Fibroblast of lung (primary cell): ENCODE measurements around the gene CSPG5. TPM values are rescaled to one million over a fixed set of nuclear protein-coding genes. Genes with fewer than 3 reads are reported as not detected.
A peak's percentile ranks its signal among the peaks of the same experiment; 100 is the strongest.

Experiments used
- DNase-seq, 2 donors: peaks; one replicate each; pipeline versions ENCODE4 v3.0.0 to v3.0.0-alpha.2; 2010; ENCODE audit warnings: low read depth in 2 of 2
- H2AFZ ChIP-seq: 2 replicates; pipeline ENCODE4 v1.5.1; 2012; ENCODE audit warnings: low read length, control low read depth, inconsistent platforms
- H3K27ac ChIP-seq: 2 replicates; pipeline ENCODE4 v1.5.1; 2011; ENCODE audit warnings: low read length, control low read depth; ENCODE audit not compliant: insufficient read depth
- H3K27me3 ChIP-seq: 2 replicates; pipeline ENCODE4 v1.5.1; 2011; ENCODE audit warnings: mild to moderate bottlenecking, low read length; ENCODE audit not compliant: control insufficient read depth, insufficient read depth
- H3K36me3 ChIP-seq: 2 replicates; pipeline ENCODE4 v1.5.1; 2011; ENCODE audit warnings: low read length; ENCODE audit not compliant: control insufficient read depth, insufficient read depth
- H3K4me1 ChIP-seq: 2 replicates; pipeline ENCODE4 v1.5.1; 2011; ENCODE audit warnings: low read length; ENCODE audit not compliant: control insufficient read depth, insufficient read depth; ENCODE audit errors: extremely low read depth
- H3K4me2 ChIP-seq: 2 replicates; pipeline ENCODE4 v1.5.1; 2011; ENCODE audit warnings: low read length, control low read depth; ENCODE audit not compliant: insufficient read depth; ENCODE audit errors: extremely low read depth
- H3K4me3 ChIP-seq, 4 experiments: fragments of 200-600 bp in 1 of 4; sonication (generic) in 1 of 4; replicated peaks in 1 of 4; 2 replicates each; pipeline ENCODE4 v1.5.1; 2011 to 2016; ENCODE audit warnings: low read length in 4 of 4, low read depth in 3 of 4, mild to moderate bottlenecking in 3 of 4, control low read depth in 2 of 4, inconsistent platforms in 1 of 4, mixed read lengths in 1 of 4; ENCODE audit not compliant: insufficient read depth in 1 of 4; ENCODE audit errors: control extremely low read depth in 1 of 4
- H3K79me2 ChIP-seq: 2 replicates; pipeline ENCODE4 v1.5.1; 2012; ENCODE audit warnings: mild to moderate bottlenecking, low read length, inconsistent platforms; ENCODE audit not compliant: control insufficient read depth, insufficient read depth
- H3K9ac ChIP-seq: 2 replicates; pipeline ENCODE4 v1.5.1; 2011; ENCODE audit warnings: mild to moderate bottlenecking, low read length, control low read depth; ENCODE audit not compliant: insufficient read depth
- H3K9me3 ChIP-seq: 2 replicates; pipeline ENCODE4 v1.5.1; 2012; ENCODE audit warnings: low read depth, low read length; ENCODE audit not compliant: control insufficient read depth, insufficient read depth
- H4K20me1 ChIP-seq: 2 replicates; pipeline ENCODE4 v1.5.1; 2011; ENCODE audit warnings: low read length; ENCODE audit not compliant: control insufficient read depth, insufficient read depth; ENCODE audit errors: extremely low read depth
- EZH2 ChIP-seq: IDR thresholded peaks from 2 replicates; pipeline ENCODE4 v1.5.1; 2012; ENCODE audit warnings: low read length, control low read depth, mild to moderate bottlenecking; ENCODE audit errors: missing control alignments
- polyA minus RNA-seq: library from RNA; depleted of rRNA, polyadenylated mRNA; stranded (reverse); fragments of >200 nt; gene quantifications from 2 replicates; pipeline ENCODE4 v1.2.3, GENCODE V29; 2011; ENCODE audit warnings: low replicate concordance
- polyA plus RNA-seq, 2 donors: library from polyadenylated mRNA; depleted of rRNA in 1 of 2; stranded (reverse) in 1 of 2; unstranded in 1 of 2; fragments of >200 nt; gene quantifications; 2 replicates each; pipeline ENCODE4 v1.2.1, GENCODE V29; 2011 to 2012; ENCODE audit warnings: missing spikeins in 1 of 2
- total RNA-seq: library from RNA; depleted of rRNA; stranded (reverse); fragments of >200 nt; gene quantifications from 2 replicates; pipeline ENCODE4 v1.2.1, GENCODE V29; 2014
- TF ChIP-seq, protein P1 (sequence below), 2 donors: IDR thresholded peaks in 1 of 2; conservative IDR thresholded peaks in 1 of 2; 1 replicate in 1 of 2; 2 replicates in 1 of 2; pipeline ENCODE4 v1.5.1; 2011 to 2012; ENCODE audit warnings: low read length in 2 of 2, control low read depth in 1 of 2, inconsistent platforms in 1 of 2, low read depth in 1 of 2, mild to moderate bottlenecking in 1 of 2

Gene CSPG5, protein sequence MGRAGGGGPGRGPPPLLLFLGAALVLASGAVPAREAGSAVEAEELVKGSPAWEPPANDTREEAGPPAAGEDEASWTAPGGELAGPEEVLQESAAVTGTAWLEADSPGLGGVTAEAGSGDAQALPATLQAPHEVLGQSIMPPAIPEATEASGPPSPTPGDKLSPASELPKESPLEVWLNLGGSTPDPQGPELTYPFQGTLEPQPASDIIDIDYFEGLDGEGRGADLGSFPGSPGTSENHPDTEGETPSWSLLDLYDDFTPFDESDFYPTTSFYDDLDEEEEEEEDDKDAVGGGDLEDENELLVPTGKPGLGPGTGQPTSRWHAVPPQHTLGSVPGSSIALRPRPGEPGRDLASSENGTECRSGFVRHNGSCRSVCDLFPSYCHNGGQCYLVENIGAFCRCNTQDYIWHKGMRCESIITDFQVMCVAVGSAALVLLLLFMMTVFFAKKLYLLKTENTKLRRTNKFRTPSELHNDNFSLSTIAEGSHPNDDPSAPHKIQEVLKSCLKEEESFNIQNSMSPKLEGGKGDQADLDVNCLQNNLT
- total RNA-seq (under 0.01 and 0.17 TPM in 2 replicates), polyA plus RNA-seq (0.02 TPM in 1 of 2 replicates, not detected in the other), polyA minus RNA-seq (not detected in 2 replicates)
- 0.18 TPM in 1 of 2 replicates, not detected in the other for polyA plus RNA-seq (2012)

- no peak within 1 kb of the TSS for H3K9ac ChIP-seq
- H3K79me2 ChIP-seq: no peaks in the 10 kb centered on the region
- H3K36me3 ChIP-seq: no peaks in the 10 kb centered on the region
- H3K9me3 ChIP-seq: no peaks in the 10 kb centered on the region
- peak within 1 kb of the TSS in 3 of 4 experiments; percentile 15 to 56 (median 47) for H3K4me3 ChIP-seq
- peak within 1 kb of the TSS; percentile 46 for H2AFZ ChIP-seq
- no peak within 1 kb of the TSS for H3K27ac ChIP-seq
- peak within 1 kb of the TSS; percentile 71 for H3K4me2 ChIP-seq
- no peak for DNase-seq
- no peaks in the 10 kb centered on the region for H4K20me1 ChIP-seq
- TF ChIP-seq, protein P1, sequence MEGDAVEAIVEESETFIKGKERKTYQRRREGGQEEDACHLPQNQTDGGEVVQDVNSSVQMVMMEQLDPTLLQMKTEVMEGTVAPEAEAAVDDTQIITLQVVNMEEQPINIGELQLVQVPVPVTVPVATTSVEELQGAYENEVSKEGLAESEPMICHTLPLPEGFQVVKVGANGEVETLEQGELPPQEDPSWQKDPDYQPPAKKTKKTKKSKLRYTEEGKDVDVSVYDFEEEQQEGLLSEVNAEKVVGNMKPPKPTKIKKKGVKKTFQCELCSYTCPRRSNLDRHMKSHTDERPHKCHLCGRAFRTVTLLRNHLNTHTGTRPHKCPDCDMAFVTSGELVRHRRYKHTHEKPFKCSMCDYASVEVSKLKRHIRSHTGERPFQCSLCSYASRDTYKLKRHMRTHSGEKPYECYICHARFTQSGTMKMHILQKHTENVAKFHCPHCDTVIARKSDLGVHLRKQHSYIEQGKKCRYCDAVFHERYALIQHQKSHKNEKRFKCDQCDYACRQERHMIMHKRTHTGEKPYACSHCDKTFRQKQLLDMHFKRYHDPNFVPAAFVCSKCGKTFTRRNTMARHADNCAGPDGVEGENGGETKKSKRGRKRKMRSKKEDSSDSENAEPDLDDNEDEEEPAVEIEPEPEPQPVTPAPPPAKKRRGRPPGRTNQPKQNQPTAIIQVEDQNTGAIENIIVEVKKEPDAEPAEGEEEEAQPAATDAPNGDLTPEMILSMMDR (conservative IDR thresholded peaks at IDR 0.05 in 1 of 2, IDR thresholded peaks at IDR 0.05 in 1 of 2; ENCODE audit: low read depth in 1 of 2, low read length in 2 of 2): no peak
- peak; percentile 84 for TF ChIP-seq EZH2
- no peaks in the 10 kb centered on the region for H3K4me1 ChIP-seq
- peaks cover 12% of the 10 kb centered on the region for H3K27me3 ChIP-seq
Observed at GRCh38 chr3:47578691-47579632, at the start of gene CSPG5. Gene CSPG5, minus strand, starts transcription at chr3:47578865. Its CDS starts 172 bp downstream, at chr3:47578693.

DNA sequence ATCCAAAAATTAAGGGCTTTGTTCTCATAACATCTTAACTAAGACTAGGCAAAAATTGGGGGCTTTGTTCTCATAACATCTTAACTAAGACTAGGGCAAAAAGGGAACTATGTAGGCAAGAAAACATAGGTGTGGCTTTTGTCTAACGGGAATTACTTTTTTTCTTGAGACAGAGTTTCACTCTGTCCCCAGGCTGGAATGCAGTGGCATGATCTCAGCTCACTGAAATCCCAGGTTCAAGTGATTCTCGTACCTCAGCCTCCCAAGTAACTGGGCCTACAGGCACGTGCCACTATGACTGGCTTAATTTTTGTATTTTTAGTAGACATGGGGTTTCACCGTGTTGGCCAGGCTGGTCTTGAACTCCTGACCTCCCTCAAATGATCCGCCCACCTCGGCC is 49.8 kb upstream of the CSPG5 start:
- DNase-seq: no peak
- no peaks in the 10 kb centered on the region for H3K79me2 ChIP-seq

More for the DNA sequence above, 49.8 kb upstream of the CSPG5 start:
- Histone ChIP-seq H3K9ac (no peak overlapping the region), H3K9me3 (no peaks in the 10 kb centered on the region), H3K4me1 (no peaks in the 10 kb centered on the region), H3K27me3 (no peaks in the 10 kb centered on the region), H3K4me3 (no peak overlapping the region), H4K20me1 (no peaks in the 10 kb centered on the region), H2AFZ (no peak overlapping the region), H3K4me2 (no peak overlapping the region), H3K36me3 (no peaks in the 10 kb centered on the region), H3K27ac (no peak overlapping the region)
- no peak for TF ChIP-seq EZH2
- TF ChIP-seq, protein P1 (conservative IDR thresholded peaks at IDR 0.05 in 1 of 2, IDR thresholded peaks at IDR 0.05 in 1 of 2; ENCODE audit: low read depth in 1 of 2, low read length in 2 of 2): no peak
